ENCODE data around the gene FLRT1. TPM values are rescaled to one million over a fixed set of nuclear protein-coding genes. Genes with fewer than 3 reads are reported as not detected.

The FLRT1 gene
- polyA plus RNA-seq, 1 experiment, result 0.17 TPM

DNA sequence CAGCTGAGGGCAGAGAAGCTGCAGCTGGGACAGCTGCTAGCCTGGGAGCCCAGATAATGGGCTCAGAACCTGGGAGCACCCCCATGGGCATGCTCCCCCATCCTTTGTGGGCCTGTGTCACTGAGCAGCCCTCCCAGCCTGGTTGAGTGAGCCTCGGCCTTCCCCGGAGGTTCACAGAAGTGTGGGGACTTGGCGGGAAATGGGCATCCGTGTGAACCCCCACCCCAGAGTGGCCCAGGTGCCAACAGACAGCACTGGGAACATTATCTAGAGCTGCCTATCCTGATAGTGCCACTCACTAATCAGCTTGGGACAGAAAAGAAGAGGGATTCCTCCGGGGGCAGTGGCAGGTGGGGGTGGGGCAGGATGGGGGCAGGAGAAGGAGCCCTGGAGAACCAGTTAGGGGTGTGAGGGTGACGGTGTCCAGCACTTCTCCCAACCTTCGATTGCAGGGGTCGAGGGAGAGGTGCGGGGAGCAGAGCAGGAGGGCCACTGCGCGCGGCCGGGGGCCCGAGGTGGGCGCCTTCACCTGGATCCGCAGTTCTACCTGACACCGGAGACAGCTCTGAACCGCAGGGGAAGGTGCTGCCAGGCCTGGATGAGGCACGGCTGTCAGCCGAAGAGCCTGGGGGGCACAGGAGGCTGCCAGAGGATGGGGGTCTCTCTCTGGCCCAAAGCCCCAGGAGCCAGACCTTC lies 33.1 kb downstream of the FLRT1 start:
- peaks cover 29% of the 10 kb centered on the region for H3K27me3 ChIP-seq (ENCODE audit: control insufficient read depth, insufficient read depth, low read length)
- POLR2A ChIA-PET, result no interaction called here
- H3K4me3 ChIP-seq (ENCODE audit: low read depth, low read length), result no peak overlapping the region
- H3K9me3 ChIP-seq (ENCODE audit: control insufficient read depth, insufficient read depth, low read length), result no peaks in the 10 kb centered on the region; the same call in 1 of the 2 replicates
- H3K27ac ChIP-seq (ENCODE audit: low read depth, low read length), result no peak overlapping the region
- TF ChIP-seq, protein P1, sequence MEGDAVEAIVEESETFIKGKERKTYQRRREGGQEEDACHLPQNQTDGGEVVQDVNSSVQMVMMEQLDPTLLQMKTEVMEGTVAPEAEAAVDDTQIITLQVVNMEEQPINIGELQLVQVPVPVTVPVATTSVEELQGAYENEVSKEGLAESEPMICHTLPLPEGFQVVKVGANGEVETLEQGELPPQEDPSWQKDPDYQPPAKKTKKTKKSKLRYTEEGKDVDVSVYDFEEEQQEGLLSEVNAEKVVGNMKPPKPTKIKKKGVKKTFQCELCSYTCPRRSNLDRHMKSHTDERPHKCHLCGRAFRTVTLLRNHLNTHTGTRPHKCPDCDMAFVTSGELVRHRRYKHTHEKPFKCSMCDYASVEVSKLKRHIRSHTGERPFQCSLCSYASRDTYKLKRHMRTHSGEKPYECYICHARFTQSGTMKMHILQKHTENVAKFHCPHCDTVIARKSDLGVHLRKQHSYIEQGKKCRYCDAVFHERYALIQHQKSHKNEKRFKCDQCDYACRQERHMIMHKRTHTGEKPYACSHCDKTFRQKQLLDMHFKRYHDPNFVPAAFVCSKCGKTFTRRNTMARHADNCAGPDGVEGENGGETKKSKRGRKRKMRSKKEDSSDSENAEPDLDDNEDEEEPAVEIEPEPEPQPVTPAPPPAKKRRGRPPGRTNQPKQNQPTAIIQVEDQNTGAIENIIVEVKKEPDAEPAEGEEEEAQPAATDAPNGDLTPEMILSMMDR (IDR thresholded peaks at IDR 0.05; ENCODE audit: low read depth, low read length), result no peak
- DNase-seq (ENCODE audit: low read depth, low spot score), result no peak
- CTCF ChIA-PET, result no interaction called here

- ChIA-PET CTCF (no interaction called here), POLR2A (no interaction called here)
- peaks cover 32% of the 10 kb centered on the region for H3K27me3 ChIP-seq (ENCODE audit: control insufficient read depth, insufficient read depth, low read length)
- no peak for DNase-seq (ENCODE audit: low read depth, low spot score)
- no peaks in the 10 kb centered on the region; the same call in 1 of the 2 replicates for H3K9me3 ChIP-seq (ENCODE audit: control insufficient read depth, insufficient read depth, low read length)
- TF ChIP-seq, protein P1 (IDR thresholded peaks at IDR 0.05; ENCODE audit: low read depth, low read length), result no peak
- H3K27ac ChIP-seq (ENCODE audit: low read depth, low read length), result no peak overlapping the region
- H3K4me3 ChIP-seq (ENCODE audit: low read depth, low read length), result no peak overlapping the region
Observed at GRCh38 chr11:64069401-64070313, 33.9 kb downstream of the FLRT1 start.

GRCh38 chr11:64070314-64070681 lies 34.6 kb downstream of the FLRT1 start:
- CTCF ChIA-PET, result no interaction called here
- Histone ChIP-seq H3K9me3 (ENCODE audit: control insufficient read depth, insufficient read depth, low read length) (no peaks in the 10 kb centered on the region; the same call in 1 of the 2 replicates), H3K27ac (ENCODE audit: low read depth, low read length) (no peak overlapping the region), H3K27me3 (ENCODE audit: control insufficient read depth, insufficient read depth, low read length) (peaks cover 32% of the 10 kb centered on the region), H3K4me3 (ENCODE audit: low read depth, low read length) (no peak overlapping the region)
- POLR2A ChIA-PET, result no interaction called here
- no peak for DNase-seq (ENCODE audit: low read depth, low spot score)
- TF ChIP-seq, protein P1 (IDR thresholded peaks at IDR 0.05; ENCODE audit: low read depth, low read length), result no peak

GRCh38 chr11:64071849-64072248 lies 36.1 kb downstream of the FLRT1 start:
- ChIA-PET CTCF (no interaction called here), POLR2A (no interaction called here)
- TF ChIP-seq, protein P1 (IDR thresholded peaks at IDR 0.05; ENCODE audit: low read depth, low read length), result no peak
- H3K9me3 ChIP-seq (ENCODE audit: control insufficient read depth, insufficient read depth, low read length), result no peaks in the 10 kb centered on the region; the same call in 1 of the 2 replicates
- H3K27me3 ChIP-seq (ENCODE audit: control insufficient read depth, insufficient read depth, low read length), result peaks cover 40% of the 10 kb centered on the region
- no peak overlapping the region for H3K4me3 ChIP-seq (ENCODE audit: low read depth, low read length)
- no peak for DNase-seq (ENCODE audit: low read depth, low spot score)
- no peak overlapping the region for H3K27ac ChIP-seq (ENCODE audit: low read depth, low read length)

DNA sequence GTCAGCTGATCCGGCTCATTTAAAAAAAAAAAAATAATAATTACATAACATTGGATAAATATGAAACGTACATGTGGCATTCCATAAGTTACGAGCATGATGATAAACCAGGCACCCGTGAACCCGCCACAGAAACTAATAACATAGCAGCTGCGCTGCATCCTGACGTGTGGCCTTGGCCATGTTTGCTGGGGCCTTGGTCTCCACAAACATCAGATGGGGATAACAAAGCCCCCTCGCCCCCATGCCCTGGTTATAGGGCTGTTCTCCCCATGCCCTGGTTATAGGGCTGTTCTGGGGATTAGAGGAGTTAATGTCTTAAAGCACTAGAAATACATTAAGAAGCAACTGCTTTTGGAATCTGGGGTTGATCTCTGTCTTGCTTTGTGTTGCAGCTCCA lies 36.7 kb downstream of the FLRT1 start:
- ChIA-PET POLR2A (no interaction called here), CTCF (no interaction called here)
- Histone ChIP-seq H3K27me3 (ENCODE audit: control insufficient read depth, insufficient read depth, low read length) (peaks cover 41% of the 10 kb centered on the region), H3K9me3 (ENCODE audit: control insufficient read depth, insufficient read depth, low read length) (no peaks in the 10 kb centered on the region), H3K4me3 (ENCODE audit: low read depth, low read length) (no peak overlapping the region), H3K27ac (ENCODE audit: low read depth, low read length) (no peak overlapping the region)
- TF ChIP-seq, protein P1 (IDR thresholded peaks at IDR 0.05; ENCODE audit: low read depth, low read length), result no peak
- no peak for DNase-seq (ENCODE audit: low read depth, low spot score)
